Adrenal gland (tissue), 5 donors: Measurements from ENCODE around the gene TMEM169.

Experiments used
- POLR2A ChIP-seq, 2 donors: fragments of 450-650 bp; IDR thresholded peaks; one replicate each; pipeline ENCODE4 v1.6.1; 2017; ENCODE audit warnings: antibody characterized with exemption in 2 of 2, mild to moderate bottlenecking in 2 of 2, moderate library complexity in 1 of 2
- TF ChIP-seq, protein P1 (sequence below), 6 experiments: fragments of 450-650 bp in 4 of 6; fragments of 200-600 bp in 2 of 6; sonication (generic) in 1 of 6; IDR thresholded peaks; 1 replicate in 5 of 6; 2 replicates in 1 of 6; pipeline versions ENCODE4 v1.5.1 to v1.8.0; 2016 to 2021; ENCODE audit warnings: antibody characterized with exemption in 6 of 6, mild to moderate bottlenecking in 2 of 6, moderate library complexity in 1 of 6
- donor health status: DM: no; HTN: no; CAD: no.

DNA sequence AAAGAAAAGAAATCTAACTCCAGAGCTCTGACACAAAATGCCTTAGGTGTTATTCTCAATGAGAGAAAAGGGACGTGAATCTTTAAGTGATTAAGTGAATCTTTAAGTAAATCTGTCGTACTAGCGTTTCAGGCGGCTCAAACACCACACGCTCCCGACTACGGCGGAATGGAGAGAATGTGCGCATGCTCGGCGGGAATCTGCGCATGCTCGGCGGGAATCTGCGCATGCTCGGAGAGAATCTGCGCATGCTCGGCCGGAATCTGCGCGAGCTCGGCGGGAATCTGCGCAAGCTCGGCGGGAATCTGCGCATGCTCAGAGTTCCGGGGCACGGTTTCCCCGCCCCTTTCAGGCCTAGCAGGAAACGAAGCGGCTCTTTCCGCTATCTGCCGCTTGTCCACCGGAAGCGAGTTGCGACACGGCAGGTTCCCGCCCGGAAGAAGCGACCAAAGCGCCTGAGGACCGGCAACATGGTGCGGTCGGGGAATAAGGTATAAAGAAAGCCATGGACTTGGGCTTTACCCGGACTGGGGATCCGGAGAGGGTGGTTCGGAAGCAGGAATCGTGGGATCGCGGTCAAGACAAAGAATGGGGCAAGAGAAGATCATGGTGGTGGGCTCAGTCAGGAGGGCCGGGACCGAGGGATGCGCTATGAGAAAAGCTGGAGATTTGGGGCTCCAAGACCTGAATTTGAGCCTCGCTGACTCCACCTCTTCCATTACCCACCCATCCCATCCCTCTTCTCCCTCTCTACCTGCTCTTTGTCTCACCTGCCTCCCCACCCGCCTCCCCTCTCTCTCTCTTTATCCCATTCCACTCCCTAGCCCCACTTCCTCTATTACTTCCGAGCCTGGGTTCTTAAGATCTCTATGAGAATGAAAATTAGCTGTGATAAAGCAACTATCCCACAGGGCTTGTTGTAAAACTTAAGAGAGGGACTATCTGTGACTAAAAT lies 27.5 kb downstream of the TMEM169 start, which contains the start of gene XRCC5:
- TF ChIP-seq, protein P1, sequence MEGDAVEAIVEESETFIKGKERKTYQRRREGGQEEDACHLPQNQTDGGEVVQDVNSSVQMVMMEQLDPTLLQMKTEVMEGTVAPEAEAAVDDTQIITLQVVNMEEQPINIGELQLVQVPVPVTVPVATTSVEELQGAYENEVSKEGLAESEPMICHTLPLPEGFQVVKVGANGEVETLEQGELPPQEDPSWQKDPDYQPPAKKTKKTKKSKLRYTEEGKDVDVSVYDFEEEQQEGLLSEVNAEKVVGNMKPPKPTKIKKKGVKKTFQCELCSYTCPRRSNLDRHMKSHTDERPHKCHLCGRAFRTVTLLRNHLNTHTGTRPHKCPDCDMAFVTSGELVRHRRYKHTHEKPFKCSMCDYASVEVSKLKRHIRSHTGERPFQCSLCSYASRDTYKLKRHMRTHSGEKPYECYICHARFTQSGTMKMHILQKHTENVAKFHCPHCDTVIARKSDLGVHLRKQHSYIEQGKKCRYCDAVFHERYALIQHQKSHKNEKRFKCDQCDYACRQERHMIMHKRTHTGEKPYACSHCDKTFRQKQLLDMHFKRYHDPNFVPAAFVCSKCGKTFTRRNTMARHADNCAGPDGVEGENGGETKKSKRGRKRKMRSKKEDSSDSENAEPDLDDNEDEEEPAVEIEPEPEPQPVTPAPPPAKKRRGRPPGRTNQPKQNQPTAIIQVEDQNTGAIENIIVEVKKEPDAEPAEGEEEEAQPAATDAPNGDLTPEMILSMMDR (IDR thresholded peaks at IDR 0.05), result peak in 1 of 6 experiments; percentile 3
- peak; percentile 27 to 80 for TF ChIP-seq POLR2A (IDR thresholded peaks at IDR 0.05)
